Brain microvascular endothelial cell (primary cell): ENCODE data around the gene SERPINB8.

Source experiments
- DNase-seq: peaks from one replicate; pipeline ENCODE4 v3.0.0-alpha.2; 2020
- H3K27ac ChIP-seq: fragments of 250-450 bp; sonication (Bioruptor Pico); 2 replicates; pipeline ENCODE4 v1.5.1; 2020; ENCODE audit warnings: mild to moderate bottlenecking, moderate library complexity
- H3K27me3 ChIP-seq: fragments of 250-450 bp; sonication (Bioruptor Pico); replicated peaks from 2 replicates; pipeline ENCODE4 v1.5.1; 2020; ENCODE audit warnings: mild to moderate bottlenecking
- H3K36me3 ChIP-seq: fragments of 250-450 bp; sonication (Bioruptor Pico); replicated peaks from 2 replicates; pipeline ENCODE4 v1.5.1; 2020; ENCODE audit warnings: mild to moderate bottlenecking
- H3K4me3 ChIP-seq: 2 replicates; pipeline ENCODE4 v1.5.1; 2011; ENCODE audit warnings: low read depth, mild to moderate bottlenecking, control low read depth, low read length, moderate library complexity
- CTCF ChIP-seq: IDR thresholded peaks from 2 replicates; pipeline ENCODE4 v1.5.1; 2011; ENCODE audit warnings: low read depth, mild to moderate bottlenecking, moderate library complexity, low read length, control low read depth, inconsistent platforms; ENCODE audit errors: missing control alignments
- in situ Hi-C: cut with HindIII; loops from 2 replicates; pipeline ENCODE4 v1.10.0; 2017; ENCODE audit warnings: low sequenced_read_pairs, low pct_ligation_motif_present

The SERPINB8 gene

GRCh38 chr18:63974991-63975390 lies 5.1 kb downstream of the SERPINB8 start:
- DNase-seq: no peak
- H3K36me3 ChIP-seq: no peaks in the 10 kb centered on the region
- in situ Hi-C loops: no loop called here
- no peak overlapping the region for H3K4me3 ChIP-seq
- no peak overlapping the region for H3K27ac ChIP-seq
- H3K27me3 ChIP-seq: no peaks in the 10 kb centered on the region
- peak; percentile 58 for TF ChIP-seq CTCF

GRCh38 chr18:63975628-63976027 lies 5.7 kb downstream of the SERPINB8 start:
- no peaks in the 10 kb centered on the region for H3K27me3 ChIP-seq
- no peak for TF ChIP-seq CTCF
- in situ Hi-C loops: no loop called here
- H3K4me3 ChIP-seq: no peak overlapping the region
- no peak overlapping the region for H3K27ac ChIP-seq
- DNase-seq: no peak
- no peaks in the 10 kb centered on the region for H3K36me3 ChIP-seq

GRCh38 chr18:63977040-63977439 lies 7.2 kb downstream of the SERPINB8 start:
- DNase-seq: no peak
- no peaks in the 10 kb centered on the region for H3K27me3 ChIP-seq
- H3K36me3 ChIP-seq: peaks cover 10% of the 10 kb centered on the region
- no peak overlapping the region for H3K27ac ChIP-seq
- no peak for TF ChIP-seq CTCF
- in situ Hi-C loops: no loop called here
- H3K4me3 ChIP-seq: no peak overlapping the region

GRCh38 chr18:63979409-63979920 lies 9.6 kb downstream of the SERPINB8 start:
- H3K4me3 ChIP-seq: peak overlapping the region; percentile 25
- peak; percentile 70 for DNase-seq
- H3K27ac ChIP-seq: no peak overlapping the region

GRCh38 chr18:63980027-63980426 lies 10.1 kb downstream of the SERPINB8 start:
- no peak for TF ChIP-seq CTCF
- Histone ChIP-seq H3K4me3 (no peak overlapping the region), H3K27ac (no peak overlapping the region), H3K27me3 (no peaks in the 10 kb centered on the region), H3K36me3 (peaks cover 22% of the 10 kb centered on the region)
- DNase-seq: no peak
- in situ Hi-C loops: no loop called here

More at GRCh38 chr18:63979409-63979920, 9.6 kb downstream of the SERPINB8 start:
- peak; percentile 91 for TF ChIP-seq CTCF
- Histone ChIP-seq H3K27me3 (no peaks in the 10 kb centered on the region), H3K36me3 (peaks cover 21% of the 10 kb centered on the region)
- in situ Hi-C loops: no loop called here

GRCh38 chr18:63980896-63981460 lies 11.1 kb downstream of the SERPINB8 start:
- no peak overlapping the region for H3K27ac ChIP-seq
- TF ChIP-seq CTCF: no peak
- H3K27me3 ChIP-seq: no peaks in the 10 kb centered on the region
- in situ Hi-C loops: no loop called here
- no peak for DNase-seq
- H3K4me3 ChIP-seq: no peak overlapping the region
- peaks cover 26% of the 10 kb centered on the region for H3K36me3 ChIP-seq
